Measurements from ENCODE around the gene CHRNA4.

CHRNA4 gene

DNA sequence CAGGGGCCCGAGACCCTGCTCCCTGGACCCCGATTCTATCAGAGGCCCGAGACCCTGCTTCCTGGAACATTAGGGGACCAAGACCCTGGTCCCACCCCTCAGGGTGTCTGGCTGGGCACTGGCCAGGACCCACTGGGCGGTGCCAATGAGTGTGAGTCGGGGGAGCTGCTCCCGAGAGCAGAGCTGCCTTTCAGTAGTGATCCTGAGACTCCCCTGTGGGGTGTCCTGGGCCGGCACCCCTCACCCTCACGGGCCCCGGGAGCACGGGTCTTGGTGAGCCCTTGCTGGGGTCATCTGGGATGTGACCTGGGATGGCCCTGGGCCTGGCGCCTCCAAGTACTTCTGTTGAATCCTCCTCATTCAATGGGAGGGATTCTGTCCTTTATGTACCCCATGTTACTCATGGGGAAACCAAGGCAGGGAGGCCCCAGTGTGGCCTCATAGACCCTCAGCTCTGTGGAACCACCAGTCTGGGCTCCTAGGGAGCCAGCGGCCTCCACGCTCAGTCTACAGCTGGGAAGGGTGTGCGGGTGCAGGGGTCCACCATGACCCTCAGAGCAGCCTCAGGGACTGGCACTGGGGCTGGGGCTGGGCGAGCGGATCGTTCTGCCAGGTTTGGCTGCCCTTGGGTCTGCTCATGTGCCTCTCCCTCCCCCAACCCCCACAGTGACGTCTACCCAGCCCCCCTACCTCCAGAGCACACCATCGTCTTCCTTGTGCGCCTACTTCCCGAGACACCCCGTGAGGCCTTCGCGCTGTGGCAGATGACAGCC lies 42.6 kb downstream of the CHRNA4 start:
- no peak for DNase-seq

DNA sequence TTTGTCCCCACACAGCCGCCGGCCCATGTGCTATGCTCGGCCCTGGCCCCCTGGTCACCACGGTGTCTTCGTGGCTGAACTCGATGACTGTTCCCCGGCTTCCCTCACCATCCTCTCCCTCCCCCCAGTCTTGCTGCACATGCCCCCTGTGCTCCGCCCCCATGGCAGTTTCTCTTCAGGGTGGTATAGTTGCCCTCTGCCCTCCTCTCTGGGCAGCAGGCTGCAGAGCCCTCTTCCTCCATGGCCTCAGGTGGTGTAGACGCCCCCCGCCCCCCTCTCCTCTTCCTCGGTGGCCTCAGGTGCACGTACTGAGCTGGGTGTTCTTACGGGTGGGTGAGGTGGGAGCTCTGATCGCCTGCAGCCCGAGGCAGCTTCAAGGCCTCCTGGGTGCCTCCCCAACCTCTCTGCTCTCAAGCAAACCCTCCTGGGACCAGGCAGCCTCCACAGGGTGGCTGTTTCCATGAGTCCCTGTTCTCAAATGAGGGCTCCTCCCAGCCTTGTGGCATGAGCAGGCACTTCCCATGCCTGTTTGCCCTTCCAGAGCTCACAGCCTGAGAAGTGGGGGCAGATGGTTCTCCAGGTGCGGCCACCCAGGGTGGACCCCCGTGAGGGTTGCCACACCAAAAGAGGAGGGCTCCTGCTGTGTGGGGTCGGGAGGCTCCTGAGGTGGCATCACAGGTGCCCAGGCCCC lies 43.4 kb downstream of the CHRNA4 start:
- DNase-seq: no peak

DNA sequence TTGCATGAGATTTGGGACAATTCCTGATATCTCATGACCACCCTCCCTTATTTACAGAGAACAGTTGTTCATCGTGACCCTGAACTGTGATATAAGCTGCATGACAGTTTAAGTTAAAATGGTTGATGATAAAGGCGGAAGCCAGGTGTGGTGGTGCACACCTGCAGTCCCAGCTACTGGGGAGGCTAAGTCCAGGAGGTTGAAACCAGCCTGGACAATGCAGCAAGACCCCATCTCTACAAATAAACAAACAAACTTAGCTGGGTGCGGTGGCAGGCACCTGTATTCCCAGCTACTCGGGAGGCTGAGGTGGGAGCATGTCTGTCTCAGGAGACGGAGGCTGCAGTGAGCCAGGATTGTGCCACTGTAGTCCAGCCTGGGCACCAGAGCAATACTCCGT lies 44.1 kb downstream of the CHRNA4 start:
- no peak for DNase-seq

DNA sequence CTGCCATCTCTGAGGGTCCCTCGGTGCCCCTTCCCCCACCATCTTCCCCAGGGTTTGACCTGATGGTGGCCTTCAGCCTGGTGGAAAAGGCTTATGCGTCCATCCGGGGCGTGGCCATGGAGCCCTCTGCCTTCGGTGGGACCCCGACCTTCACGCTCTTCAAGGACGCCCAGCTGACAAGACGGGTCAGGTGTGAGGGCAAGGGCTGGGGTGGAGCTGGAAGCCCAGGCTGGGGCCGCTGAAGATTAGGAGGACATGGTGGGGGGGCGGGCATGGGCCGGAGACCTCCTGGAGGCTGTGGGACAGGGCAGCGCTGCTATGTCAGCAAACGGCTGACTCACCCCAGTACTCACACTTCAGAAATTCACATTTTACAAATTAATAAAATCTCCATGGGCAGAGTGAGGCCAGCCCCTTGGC lies 44.6 kb downstream of the CHRNA4 start:
- DNase-seq: no peak

DNA sequence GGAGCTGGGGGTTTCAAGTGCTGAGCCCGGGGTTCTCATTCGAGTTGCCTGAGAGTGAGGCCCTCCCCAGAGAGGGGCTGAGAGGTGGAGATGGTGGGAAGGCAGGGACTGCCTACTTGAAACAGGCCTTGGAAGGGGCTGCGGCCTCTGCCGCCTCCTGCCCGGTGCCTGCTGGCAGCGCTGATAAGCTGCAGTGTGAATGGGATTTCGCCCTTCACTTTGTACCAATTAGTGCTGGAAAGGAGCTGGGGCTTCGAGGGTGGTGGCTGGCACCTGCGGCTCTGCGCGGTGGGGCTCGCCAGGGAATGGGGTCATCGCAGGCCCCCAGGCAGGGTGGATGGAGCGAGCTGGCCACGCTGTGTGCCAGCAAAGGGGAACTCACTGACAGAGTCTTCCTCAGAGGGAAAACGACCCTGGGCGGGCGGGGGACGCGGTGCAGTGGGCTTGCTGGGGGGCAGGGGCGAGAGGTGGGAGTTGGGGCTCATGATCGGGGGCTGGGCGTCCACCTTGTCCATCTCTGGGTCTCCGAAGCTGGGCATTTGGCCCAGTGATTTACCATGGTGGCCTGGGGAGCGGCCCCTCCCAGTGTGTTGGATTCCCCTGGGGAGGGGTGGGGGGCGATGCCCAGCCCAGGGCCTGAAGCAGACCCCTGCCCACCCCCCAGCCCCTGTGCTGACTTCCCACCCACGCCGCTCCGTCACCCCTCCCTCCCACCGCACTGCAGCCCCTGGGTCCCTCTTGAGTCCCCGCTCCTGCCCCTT lies 45.2 kb downstream of the CHRNA4 start:
- no peak for DNase-seq

DNA sequence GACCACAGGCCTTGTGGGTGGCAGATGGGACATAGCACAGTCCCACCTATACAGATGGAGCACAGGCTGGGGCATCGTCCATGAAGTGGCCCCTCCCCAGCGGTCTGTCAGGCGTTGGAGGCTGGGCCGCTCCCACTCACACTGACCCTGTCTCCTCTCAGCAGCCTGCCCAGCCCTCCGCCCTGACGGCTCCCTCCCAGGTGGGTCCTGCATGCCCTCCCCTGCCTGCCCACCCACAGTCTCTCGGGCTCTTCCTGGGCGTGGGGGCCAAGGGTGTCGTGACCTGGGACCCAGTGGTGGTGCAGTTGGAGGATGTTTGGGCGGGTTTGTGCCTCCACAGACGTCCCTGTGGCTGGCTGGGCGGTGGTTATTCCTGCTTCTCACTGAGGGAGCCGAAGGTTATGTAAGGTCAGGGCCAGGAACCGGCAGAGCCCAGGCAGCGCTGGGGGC lies 45.9 kb downstream of the CHRNA4 start:
- no peak for DNase-seq

DNA sequence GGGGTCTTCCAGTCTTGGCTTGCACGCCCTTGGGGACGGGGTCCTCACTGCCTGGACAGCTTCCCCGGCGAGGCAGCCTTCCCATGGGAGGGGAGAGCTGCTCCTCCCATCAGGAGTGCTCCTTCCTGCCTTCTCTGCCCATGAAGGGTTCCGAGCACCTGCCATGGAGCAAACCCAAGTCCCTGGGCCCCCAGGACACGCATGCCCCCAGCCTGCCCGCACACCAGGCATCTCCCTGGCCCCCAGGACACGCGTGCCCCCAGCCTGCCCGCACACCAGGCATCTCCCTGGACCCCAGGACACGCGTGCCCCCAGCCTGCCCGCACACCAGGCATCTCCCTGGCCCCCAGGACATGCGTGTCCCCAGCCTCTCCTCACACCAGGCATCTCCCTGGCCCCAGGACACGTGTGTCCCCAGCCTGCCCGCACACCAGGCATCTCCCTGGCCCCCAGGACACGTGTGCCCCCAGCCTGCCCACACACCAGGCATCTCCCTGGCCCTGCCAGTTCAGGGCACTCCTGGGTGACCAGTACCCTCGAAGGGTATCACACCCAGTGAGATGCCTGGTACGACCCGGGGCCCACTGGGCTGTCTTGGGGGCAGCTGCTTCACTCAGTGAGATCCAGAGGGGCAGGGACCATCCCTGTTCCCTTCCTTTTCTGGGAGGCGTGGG lies 46.4 kb downstream of the CHRNA4 start:
- DNase-seq: no peak

DNA sequence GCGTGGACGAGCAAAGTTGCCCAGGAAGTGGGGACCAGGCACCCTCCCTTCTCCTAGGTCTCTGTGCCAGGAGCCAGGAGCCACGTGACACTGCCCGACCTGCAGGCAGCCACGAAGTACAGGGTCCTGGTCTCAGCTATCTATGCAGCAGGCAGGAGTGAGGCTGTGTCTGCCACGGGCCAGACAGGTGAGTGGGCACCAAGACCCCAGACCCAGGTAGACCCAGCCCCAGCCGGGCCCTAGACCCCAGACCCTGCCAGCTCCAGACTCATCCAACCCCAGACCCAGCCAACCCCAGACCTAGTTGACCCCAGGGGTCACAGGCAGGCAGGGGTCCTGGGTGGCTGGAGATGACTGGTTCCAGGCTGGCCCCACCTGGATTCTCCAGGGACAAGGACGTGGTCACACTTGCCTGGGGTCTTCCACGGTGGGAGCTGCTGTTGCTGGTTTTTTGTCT lies 47.1 kb downstream of the CHRNA4 start:
- DNase-seq: no peak

DNA sequence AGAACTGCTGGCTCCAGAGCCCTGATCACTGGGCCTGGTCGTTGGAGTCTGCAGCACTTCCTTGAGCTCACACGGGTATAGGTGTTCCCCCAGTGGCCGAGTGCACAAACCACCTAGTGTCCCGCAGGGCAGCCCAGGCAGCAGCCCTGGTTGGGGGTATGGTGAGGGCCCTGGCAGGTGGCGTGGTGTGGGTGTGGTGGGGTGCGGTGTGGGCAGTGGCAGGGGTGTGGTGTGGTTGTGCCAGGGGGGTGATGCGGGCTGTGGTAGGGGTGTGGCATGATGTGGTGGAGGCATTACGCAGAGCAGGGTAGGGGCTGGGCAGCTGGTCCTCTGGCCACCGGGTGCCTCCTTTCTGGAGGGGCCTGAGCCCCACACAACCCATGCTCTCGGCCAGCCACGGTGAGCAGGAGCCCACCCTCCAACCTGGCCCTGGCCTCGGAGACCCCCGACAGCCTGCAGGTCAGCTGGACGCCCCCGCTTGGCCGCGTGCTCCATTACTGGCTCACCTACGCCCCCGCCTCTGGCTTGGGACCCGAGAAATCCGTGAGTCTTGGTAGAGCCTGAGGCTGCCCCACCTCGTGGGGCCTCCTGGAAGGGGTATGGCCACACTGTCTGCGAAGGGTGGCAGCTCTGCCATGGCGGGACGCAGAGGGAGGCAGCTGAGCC lies 47.7 kb downstream of the CHRNA4 start:
- DNase-seq: no peak

DNA sequence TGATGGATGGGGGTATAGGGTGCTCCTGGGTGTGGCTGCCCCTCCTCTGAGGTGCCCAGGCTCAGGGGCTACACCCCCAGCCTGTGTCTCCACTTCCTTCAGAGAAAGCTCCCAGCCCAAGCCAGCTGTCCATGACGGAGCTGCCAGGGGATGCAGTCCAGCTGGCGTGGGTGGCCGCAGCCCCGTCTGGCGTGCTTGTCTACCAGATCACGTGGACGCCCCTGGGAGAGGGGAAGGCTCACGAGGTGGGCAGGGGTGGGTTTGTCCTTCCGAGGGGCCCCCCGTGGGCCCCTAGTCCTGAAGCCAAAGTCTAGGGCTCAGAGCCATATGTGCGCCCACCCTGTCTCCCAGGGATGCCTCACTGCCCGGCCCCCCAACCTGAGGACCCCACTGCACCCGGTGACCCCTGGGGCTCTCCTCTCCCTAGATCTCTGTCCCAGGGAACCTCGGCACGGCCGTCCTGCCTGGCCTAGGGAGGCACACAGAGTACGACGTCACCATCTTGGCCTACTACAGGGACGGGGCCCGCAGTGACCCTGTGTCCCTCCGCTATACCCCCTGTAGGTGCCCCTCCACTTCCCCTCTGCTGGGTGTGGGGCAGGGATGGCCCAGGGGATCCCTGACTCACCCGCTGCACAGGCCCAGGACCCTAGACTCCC lies 48.3 kb downstream of the CHRNA4 start:
- DNase-seq: no peak

DNA sequence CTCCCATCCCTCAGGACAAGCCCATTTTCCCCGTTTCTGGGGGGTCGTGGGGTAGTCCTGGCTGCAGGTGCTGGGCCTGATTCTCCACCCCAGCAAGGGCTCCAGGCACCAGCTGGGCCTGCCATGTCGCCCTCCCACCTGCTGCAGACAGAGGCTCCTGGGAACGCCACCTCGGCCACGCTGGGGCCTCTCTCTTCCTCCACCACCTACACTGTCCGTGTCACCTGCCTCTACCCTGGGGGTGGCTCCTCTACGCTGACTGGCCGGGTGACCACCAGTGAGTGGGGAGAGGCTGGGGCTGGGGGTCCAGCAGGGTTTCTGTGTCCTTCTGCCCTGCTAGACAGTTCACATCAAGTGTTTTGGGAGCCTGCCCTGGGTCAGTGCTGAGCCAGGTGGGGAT lies 48.9 kb downstream of the CHRNA4 start:
- DNase-seq: no peak

DNA sequence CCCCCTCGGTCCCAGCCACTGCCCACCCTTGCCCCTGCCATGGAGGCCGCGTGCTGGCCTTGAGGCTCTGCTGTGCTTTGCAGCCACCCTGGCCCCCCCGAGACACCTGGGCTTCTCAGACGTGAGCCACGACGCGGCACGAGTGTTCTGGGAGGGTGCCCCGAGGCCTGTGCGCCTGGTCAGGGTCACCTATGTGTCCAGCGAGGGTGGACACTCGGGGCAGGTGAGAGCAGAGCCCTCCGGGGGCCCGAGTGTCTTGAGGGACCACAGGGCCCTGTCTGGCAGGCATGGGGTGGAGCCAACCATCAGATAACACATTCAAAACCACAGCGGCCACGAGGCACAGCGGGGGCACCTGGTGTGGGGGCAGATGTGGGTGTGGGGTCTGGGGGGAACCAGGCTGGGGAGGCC lies 49.3 kb downstream of the CHRNA4 start:
- no peak for DNase-seq

DNA sequence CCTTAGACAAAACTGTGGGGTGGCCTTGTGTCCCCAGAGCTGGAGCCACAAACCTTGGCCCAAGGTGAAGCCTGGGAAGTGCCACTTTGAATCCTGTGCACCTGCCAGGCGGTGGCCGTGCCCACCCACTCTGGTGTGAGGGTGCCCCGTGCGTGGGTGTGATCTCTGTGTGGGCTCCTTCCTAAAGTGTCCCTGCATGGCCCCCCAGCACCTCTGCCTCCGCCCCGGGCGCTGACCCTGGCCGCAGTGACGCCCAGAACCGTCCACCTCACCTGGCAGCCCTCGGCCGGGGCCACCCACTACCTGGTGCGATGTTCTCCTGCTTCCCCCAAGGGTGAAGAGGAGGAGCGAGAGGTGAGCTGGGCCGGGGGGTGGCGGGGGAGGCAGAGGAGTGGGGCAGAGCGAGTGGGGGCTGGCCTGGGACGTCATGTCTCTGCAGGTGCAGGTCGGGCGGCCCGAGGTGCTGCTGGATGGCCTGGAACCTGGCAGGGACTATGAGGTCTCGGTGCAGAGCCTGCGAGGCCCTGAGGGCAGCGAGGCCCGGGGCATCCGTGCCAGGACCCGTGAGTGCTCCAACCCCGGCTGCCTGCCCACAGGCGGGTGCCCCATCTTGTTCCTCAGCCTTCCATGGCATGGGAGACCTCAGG lies 49.8 kb downstream of the CHRNA4 start:
- no peak for DNase-seq

DNA sequence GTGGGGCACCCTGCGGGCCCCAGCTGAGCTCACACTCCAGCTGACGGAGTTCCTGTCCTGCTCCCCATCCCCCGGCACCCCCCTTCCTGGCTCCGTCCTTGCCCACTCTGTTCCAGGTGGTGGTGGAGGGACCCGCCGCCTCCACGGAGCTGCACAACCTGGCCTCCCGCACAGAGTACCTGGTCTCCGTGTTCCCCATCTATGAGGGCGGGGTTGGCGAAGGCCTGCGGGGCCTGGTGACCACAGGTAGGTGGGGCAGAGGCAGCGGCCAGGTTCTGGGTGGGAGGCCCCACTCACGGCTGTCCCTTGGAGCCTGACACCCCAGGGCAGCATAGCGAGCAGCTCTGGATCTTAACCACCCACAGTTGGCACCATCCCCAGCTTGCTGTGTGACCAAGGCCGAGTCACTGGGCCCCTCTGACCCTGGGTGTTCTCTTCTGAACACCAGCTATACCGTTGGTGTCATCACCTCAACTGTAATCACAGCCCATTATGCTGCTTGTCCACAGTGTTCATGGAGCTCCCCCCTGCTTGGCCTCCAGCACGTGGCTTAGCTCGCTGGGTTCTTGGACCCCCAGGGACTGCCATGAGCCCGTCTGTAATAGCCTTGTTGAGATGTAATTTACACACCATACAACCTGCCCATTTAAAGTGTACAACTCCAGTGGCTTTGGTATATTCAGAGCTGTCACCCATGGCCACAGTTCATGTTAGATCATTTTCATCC lies 50.7 kb downstream of the CHRNA4 start:
- DNase-seq: no peak

DNA sequence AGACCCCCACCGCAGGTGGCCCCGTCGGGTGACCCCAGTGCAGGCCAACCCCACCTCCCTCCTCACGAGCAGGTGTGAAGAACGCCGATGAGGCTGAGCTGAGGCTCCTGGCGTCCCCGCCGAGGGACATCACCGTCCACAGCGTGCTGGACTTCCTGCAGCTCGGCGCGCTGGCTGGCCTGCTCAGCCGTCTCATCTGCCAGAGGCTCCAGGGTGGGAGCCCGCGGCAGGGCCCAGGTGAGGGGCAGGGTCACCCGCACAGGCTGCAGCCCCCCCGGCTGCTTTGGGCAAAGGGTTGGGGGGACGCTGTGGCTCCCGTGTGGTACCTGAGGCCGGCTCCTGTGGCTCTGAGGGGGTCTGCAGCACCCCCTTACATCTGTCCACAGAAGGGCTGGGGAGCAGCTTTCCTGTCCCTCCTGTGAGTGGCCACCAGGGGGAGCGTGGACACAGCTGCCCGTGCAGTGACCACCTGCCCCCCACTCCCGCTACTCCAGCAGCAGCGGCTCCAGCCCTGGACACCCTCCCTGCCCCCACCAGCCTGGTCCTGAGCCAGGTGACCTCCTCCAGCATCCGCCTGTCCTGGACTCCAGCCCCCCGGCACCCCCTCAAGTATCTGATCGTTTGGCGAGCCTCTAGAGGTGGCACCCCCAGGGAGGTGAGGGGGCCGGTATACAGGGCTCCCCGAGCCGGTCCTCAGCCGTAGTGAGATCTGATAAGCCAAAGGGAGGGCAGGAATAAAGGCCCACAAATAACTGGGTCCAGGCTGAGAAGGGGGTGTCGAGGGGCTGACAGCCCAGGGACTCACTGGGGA lies 51.7 kb downstream of the CHRNA4 start:
- no peak for DNase-seq

DNA sequence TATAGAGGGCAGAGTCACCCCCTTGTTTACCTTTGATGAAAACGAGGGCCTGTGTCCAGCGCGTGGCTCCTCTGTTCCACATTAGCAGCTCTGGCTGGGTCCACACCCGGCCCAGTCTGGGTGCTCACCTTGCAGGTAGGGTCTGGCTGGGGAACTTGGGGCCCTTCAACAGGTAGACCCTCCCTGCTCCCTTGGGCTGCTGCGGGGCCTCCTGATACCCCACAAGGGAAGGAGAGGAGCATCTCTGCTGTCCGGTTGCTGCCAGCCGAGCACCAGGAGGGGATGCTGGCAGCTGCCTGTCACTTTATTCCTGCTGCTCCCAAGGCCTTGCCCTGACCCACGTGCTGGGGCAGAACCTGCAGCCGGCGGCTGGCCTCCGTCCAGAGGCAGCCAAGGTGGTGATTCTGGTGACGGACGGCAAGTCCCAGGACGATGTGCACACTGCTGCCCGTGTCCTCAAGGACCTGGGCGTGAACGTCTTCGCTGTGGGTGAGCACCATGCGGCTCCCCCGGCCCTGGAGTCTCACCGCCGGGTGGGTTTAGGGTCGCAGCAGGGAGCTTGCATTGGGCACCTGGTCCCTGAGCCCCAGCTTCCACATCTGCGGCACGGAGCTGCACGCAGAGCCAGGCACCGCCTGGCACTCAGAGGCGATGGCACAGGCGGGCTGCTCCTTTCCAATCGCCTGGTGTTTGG lies 52.8 kb downstream of the CHRNA4 start:
- no peak for DNase-seq

DNA sequence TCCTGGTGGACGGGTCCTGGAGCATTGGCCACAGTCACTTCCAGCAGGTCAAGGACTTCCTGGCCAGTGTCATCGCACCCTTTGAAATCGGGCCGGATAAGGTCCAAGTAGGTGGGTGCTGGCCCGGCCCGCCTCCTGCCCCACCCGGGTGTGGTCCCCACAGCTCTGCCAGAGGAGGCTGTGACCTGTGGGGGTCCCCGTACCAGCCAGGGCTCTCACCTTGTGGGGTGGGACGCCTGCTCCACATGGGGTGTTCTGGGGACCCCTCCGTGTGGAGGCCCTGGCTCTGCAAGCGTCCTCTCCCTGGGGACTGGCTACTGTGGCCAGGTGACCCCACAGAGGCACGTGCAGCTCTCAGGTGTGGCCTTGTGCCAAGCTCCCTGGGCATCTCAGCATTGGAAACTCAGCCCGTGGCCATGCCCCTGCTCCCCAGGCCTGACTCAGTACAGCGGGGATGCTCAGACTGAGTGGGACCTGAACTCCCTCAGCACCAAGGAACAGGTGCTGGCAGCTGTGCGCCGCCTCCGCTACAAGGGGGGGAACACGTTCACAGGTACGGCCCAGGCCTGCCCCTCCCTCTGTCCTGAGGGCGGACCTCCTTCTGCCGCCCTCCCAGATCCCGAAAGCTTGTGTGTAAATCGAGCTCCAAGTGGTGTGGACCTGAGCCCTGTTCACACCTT lies 53.5 kb downstream of the CHRNA4 start:
- no peak for DNase-seq
